Measurements from ENCODE around the gene GP5. TPM values are rescaled to one million over a fixed set of nuclear protein-coding genes. Genes with fewer than 3 reads are reported as not detected.

GP5 gene
- total RNA-seq, 1 donor from 2014 or later: not detected

- Mint-ChIP-seq H3K27me3 (ENCODE audit: low read depth) (peaks cover 36% of the 10 kb centered on the region), H3K4me1 (ENCODE audit: low read depth) (peaks cover 3% of the 10 kb centered on the region), H3K27ac (ENCODE audit: unreplicated experiment) (no peak overlapping the region), H3K9me3 (ENCODE audit: low read depth) (no peaks in the 10 kb centered on the region), H3K4me3 (ENCODE audit: unreplicated experiment) (no peak overlapping the region), H3K36me3 (ENCODE audit: low read depth) (no peaks in the 10 kb centered on the region)
- no peak for TF ChIP-seq CTCF (IDR thresholded peaks at IDR 0.05)
- no peak for DNase-seq (ENCODE audit: low spot score)
These were observed 18.7 kb downstream of the GP5 start for GRCh38 chr3:194380326-194380725.

DNA sequence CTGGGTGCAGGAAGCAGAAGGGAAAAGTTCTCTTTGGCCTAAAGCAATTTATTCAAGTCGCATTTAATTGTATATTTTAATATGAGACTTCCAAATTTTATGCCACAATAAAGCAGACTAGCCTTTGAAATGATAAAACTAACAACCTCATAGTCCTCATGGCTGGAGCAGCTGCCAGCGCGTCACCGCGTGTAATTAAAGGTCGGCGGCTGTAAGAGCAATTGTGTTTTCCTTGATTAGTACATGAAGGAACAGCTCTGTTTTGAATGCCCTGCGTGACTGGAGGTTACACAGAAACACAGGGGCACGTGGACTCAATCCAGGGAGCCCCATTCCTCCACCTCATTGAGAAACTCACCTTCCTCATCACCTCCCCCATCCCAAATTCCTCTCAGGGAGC, 19.4 kb downstream of the GP5 start:
- no peak overlapping the region for H3K27ac Mint-ChIP-seq (ENCODE audit: unreplicated experiment)
- H3K4me3 Mint-ChIP-seq (ENCODE audit: unreplicated experiment): no peak overlapping the region
- no peak for TF ChIP-seq CTCF (IDR thresholded peaks at IDR 0.05)
- no peaks in the 10 kb centered on the region for H3K9me3 Mint-ChIP-seq (ENCODE audit: low read depth)
- peaks cover 3% of the 10 kb centered on the region for H3K4me1 Mint-ChIP-seq (ENCODE audit: low read depth)
- H3K27me3 Mint-ChIP-seq (ENCODE audit: low read depth): peaks cover 40% of the 10 kb centered on the region
- H3K36me3 Mint-ChIP-seq (ENCODE audit: low read depth): no peaks in the 10 kb centered on the region
- no peak for DNase-seq (ENCODE audit: low spot score)

DNA sequence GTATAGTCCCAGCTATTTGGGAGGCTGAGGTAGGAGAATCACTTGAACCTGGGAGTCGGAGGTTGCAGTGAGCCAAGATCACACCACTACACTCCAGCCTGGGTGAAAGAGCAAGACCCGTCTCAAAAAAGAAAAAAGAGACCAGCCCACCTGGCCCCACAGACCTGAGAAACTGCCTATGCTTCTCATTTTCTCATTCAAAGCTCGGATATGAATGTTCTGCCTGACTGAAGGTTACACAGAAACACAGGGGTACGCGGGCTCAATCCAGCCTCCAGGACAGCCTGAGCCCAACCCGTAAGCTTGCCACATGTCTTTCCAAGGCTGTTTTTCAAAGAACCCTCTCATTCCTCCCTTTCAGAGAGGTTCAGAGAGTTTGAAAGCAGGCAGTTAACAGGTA, 19.8 kb downstream of the GP5 start:
- Mint-ChIP-seq H3K4me3 (ENCODE audit: unreplicated experiment) (no peak overlapping the region), H3K9me3 (ENCODE audit: low read depth) (no peaks in the 10 kb centered on the region), H3K27ac (ENCODE audit: unreplicated experiment) (no peak overlapping the region), H3K27me3 (ENCODE audit: low read depth) (peaks cover 38% of the 10 kb centered on the region), H3K36me3 (ENCODE audit: low read depth) (no peaks in the 10 kb centered on the region), H3K4me1 (ENCODE audit: low read depth) (peaks cover 3% of the 10 kb centered on the region)
- TF ChIP-seq CTCF (IDR thresholded peaks at IDR 0.05): no peak
- no peak for DNase-seq (ENCODE audit: low spot score)

DNA sequence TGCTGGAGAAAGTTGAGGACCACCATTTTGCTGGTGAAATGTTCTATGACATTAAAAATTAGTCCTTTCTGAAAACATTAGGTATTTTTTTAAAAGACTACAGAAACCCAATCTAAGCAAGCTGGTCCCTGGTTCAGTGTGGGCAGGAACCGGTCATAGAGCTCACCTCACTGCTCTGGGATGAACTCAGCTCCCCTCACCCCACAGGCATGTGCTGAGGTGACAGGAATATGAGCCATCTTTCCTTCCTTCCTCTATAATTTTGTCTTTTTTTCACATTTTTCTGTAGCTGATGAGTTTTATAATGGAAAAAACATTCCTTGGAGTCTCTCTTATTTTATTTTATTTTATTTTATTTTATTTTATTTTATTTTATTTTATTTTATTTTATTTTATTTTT, 21.4 kb downstream of the GP5 start:
- no peak for TF ChIP-seq CTCF (IDR thresholded peaks at IDR 0.05)
- H3K27ac Mint-ChIP-seq (ENCODE audit: unreplicated experiment): no peak overlapping the region
- H3K4me3 Mint-ChIP-seq (ENCODE audit: unreplicated experiment): no peak overlapping the region
- no peaks in the 10 kb centered on the region for H3K36me3 Mint-ChIP-seq (ENCODE audit: low read depth)
- peaks cover 32% of the 10 kb centered on the region for H3K27me3 Mint-ChIP-seq (ENCODE audit: low read depth)
- DNase-seq (ENCODE audit: low spot score): peak; percentile 4
- H3K9me3 Mint-ChIP-seq (ENCODE audit: low read depth): no peaks in the 10 kb centered on the region
- peaks cover 3% of the 10 kb centered on the region for H3K4me1 Mint-ChIP-seq (ENCODE audit: low read depth)

DNA sequence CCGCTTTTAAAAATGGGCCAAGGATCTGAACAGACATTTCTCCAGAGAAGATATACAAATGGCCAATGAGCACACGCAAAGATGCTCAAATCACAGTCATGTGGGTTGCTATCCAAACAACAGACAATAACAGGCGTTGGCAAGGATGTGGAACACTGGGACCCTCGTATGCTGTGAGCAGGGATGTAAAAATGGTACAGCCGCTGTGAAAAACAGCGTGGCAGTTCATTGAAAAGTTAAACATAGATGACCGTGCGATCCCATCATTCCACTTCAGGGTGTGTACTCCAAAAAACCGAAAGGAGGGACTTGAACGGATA, 22.9 kb downstream of the GP5 start:
- peaks cover 29% of the 10 kb centered on the region for H3K27me3 Mint-ChIP-seq (ENCODE audit: low read depth)

More for the DNA sequence above, 22.9 kb downstream of the GP5 start:
- no peak for TF ChIP-seq CTCF (IDR thresholded peaks at IDR 0.05)
- no peaks in the 10 kb centered on the region for H3K9me3 Mint-ChIP-seq (ENCODE audit: low read depth)
- no peaks in the 10 kb centered on the region for H3K36me3 Mint-ChIP-seq (ENCODE audit: low read depth)
- H3K4me3 Mint-ChIP-seq (ENCODE audit: unreplicated experiment): no peak overlapping the region
- no peak overlapping the region for H3K27ac Mint-ChIP-seq (ENCODE audit: unreplicated experiment)
- H3K4me1 Mint-ChIP-seq (ENCODE audit: low read depth): no peaks in the 10 kb centered on the region
- DNase-seq (ENCODE audit: low spot score): no peak
